Panc1 (cell line): ENCODE measurements around the gene ENDOG. TPM values are rescaled to one million over a fixed set of nuclear protein-coding genes. Genes with fewer than 3 reads are reported as not detected.

Experiments used
- ATAC-seq: fragments of 200-7000 bp; cut with Tn5 transposase; 2 replicates; pipeline ENCODE4 v1.9.1; 2020; ENCODE audit warnings: mild to moderate bottlenecking, moderate library complexity
- BruUV-seq: library from RNA; stranded (reverse); fragments of 400-500 nt; replicated peaks from 2 replicates; lab custom pipeline; 2021; lab: Mats Ljungman, UMichigan
- CTCF ChIA-PET: fragments of 300-600 bp; sonication (Branson Sonifier 250); formaldehyde crosslinking; loops from one replicate; lab custom pipeline; 2022; ENCODE audit warnings: antibody characterized with exemption; lab: Charles Lee
- POLR2A ChIA-PET: fragments of 300-600 bp; sonication (Branson Sonifier 250); formaldehyde crosslinking; loops from one replicate; lab custom pipeline; 2022; ENCODE audit warnings: antibody characterized with exemption; lab: Charles Lee
- DNase-seq: peaks from one replicate; pipeline ENCODE4 v3.0.0-alpha.2; 2010; ENCODE audit warnings: low read depth, low spot score
- H3K27ac ChIP-seq: 2 replicates; pipeline ENCODE4 v1.5.1; 2011; ENCODE audit warnings: mild to moderate bottlenecking, low read length, inconsistent platforms
- H3K27me3 ChIP-seq: fragments of 200-500 bp; sonication (Bioruptor generic); 2 replicates; pipeline ENCODE4 v1.6.0; 2014; ENCODE audit warnings: low read length, inconsistent platforms; ENCODE audit not compliant: control insufficient read depth, insufficient read depth
- H3K36me3 ChIP-seq: fragments of 200-500 bp; sonication (Bioruptor generic); 2 replicates; pipeline ENCODE4 v1.5.1; 2014; ENCODE audit warnings: inconsistent platforms, mild to moderate bottlenecking, low read length, moderate library complexity; ENCODE audit not compliant: control insufficient read depth, insufficient read depth
- H3K4me1 ChIP-seq: 2 replicates; pipeline ENCODE4 v1.5.1; 2011; ENCODE audit warnings: inconsistent platforms, mild to moderate bottlenecking, low read length, moderate library complexity; ENCODE audit not compliant: control insufficient read depth, insufficient read depth
- H3K4me3 ChIP-seq, 2 experiments: 2 replicates each; pipeline ENCODE4 v1.5.1; 2011 to 2012; ENCODE audit warnings: low read depth in 2 of 2, low read length in 2 of 2, mild to moderate bottlenecking in 2 of 2, inconsistent platforms in 1 of 2, moderate library complexity in 1 of 2
- H3K9me3 ChIP-seq: fragments of 200-500 bp; sonication (Bioruptor generic); 2 replicates; pipeline ENCODE4 v1.5.1; 2014; ENCODE audit warnings: low read depth, mild to moderate bottlenecking, inconsistent platforms, low read length, moderate library complexity; ENCODE audit not compliant: control insufficient read depth, insufficient read depth
- CTCF ChIP-seq: fragments of 450-650 bp; IDR thresholded peaks from 2 replicates; pipeline ENCODE4 v1.5.1; 2017; ENCODE audit warnings: mild to moderate bottlenecking
- POLR2AphosphoS5 ChIP-seq: IDR thresholded peaks from 2 replicates; pipeline ENCODE4 v1.6.1; 2012; ENCODE audit warnings: mild to moderate bottlenecking, low read depth, low read length, moderate library complexity
- SIN3A ChIP-seq: IDR thresholded peaks from 2 replicates; pipeline ENCODE4 v1.6.1; 2012; ENCODE audit warnings: low read depth, mild to moderate bottlenecking, low read length, moderate library complexity, borderline replicate concordance; ENCODE audit not compliant: insufficient read depth
- TCF7L2 ChIP-seq: IDR thresholded peaks from 2 replicates; pipeline ENCODE4 v1.6.1; 2011; ENCODE audit warnings: mild to moderate bottlenecking, low read depth, low read length, inconsistent platforms
- in situ Hi-C: cut with HindIII; loops from 2 replicates; pipeline ENCODE4 v1.10.0; 2016; ENCODE audit warnings: low sequenced_read_pairs, low pct_unique_long_range_greater_than_20kb
- intact Hi-C: fragments of 100-400 bp; cut with micrococcal nuclease; formaldehyde crosslinking; loops from one replicate; pipeline ENCODE4 v1.10.0; 2022; ENCODE audit not compliant: unreplicated experiment
- total RNA-seq: library from RNA; stranded (reverse); gene quantifications from one replicate; pipeline ENCODE4 v1.2.1, GENCODE V29; 2021; ENCODE audit not compliant: unreplicated experiment
- TF ChIP-seq, protein P1 (sequence below), 2 experiments: IDR thresholded peaks; 2 replicates each; pipeline ENCODE4 v1.6.1; 2011 to 2012; ENCODE audit warnings: low read depth in 2 of 2, control low read depth in 1 of 2, low read length in 1 of 2, mild to moderate bottlenecking in 1 of 2, moderate library complexity in 1 of 2; ENCODE audit not compliant: insufficient read depth in 1 of 2

Gene ENDOG
- total RNA-seq, 1 experiment from 2014 or later = 39.9 TPM

DNA sequence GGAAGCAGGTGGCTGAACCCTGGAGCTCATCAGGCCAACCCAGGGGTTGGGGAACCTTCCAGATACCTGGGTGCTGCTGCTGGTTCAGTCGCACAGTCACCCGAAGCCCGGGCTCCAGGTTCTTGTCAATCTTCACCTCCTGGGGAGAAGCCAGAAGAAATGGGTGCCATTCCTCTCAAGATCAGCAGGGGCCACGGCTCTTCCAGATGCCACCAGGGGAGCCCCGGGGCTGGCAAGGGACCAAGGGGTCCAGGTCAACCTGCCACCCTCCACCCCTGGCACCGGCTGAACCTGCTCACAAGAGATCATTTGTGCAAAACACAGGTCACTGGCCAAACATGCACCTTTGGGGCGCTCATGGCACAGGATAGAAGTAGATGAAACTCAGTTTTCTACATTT, 6.6 kb downstream of the ENDOG start:
- Histone ChIP-seq H3K27me3 (no peaks in the 10 kb centered on the region), H3K4me1 (peaks cover 4% of the 10 kb centered on the region; the same call in 1 of the 2 replicates), H3K4me3 (no peak overlapping the region), H3K36me3 (no peaks in the 10 kb centered on the region; the same call in 1 of the 2 replicates), H3K9me3 (no peaks in the 10 kb centered on the region), H3K27ac (no peak overlapping the region)
- TF ChIP-seq TCF7L2 (no peak), CTCF (no peak), POLR2AphosphoS5 (no peak), SIN3A (no peak)
- TF ChIP-seq, protein P1, sequence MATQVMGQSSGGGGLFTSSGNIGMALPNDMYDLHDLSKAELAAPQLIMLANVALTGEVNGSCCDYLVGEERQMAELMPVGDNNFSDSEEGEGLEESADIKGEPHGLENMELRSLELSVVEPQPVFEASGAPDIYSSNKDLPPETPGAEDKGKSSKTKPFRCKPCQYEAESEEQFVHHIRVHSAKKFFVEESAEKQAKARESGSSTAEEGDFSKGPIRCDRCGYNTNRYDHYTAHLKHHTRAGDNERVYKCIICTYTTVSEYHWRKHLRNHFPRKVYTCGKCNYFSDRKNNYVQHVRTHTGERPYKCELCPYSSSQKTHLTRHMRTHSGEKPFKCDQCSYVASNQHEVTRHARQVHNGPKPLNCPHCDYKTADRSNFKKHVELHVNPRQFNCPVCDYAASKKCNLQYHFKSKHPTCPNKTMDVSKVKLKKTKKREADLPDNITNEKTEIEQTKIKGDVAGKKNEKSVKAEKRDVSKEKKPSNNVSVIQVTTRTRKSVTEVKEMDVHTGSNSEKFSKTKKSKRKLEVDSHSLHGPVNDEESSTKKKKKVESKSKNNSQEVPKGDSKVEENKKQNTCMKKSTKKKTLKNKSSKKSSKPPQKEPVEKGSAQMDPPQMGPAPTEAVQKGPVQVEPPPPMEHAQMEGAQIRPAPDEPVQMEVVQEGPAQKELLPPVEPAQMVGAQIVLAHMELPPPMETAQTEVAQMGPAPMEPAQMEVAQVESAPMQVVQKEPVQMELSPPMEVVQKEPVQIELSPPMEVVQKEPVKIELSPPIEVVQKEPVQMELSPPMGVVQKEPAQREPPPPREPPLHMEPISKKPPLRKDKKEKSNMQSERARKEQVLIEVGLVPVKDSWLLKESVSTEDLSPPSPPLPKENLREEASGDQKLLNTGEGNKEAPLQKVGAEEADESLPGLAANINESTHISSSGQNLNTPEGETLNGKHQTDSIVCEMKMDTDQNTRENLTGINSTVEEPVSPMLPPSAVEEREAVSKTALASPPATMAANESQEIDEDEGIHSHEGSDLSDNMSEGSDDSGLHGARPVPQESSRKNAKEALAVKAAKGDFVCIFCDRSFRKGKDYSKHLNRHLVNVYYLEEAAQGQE (IDR thresholded peaks at IDR 0.05; ENCODE audit: insufficient read depth in 1 of 2, low read depth in 2 of 2, low read length in 1 of 2) = no peak
- DNase-seq (no peak), ATAC-seq (no peak)
- ChIA-PET POLR2A (no interaction called here), CTCF (interaction anchor here (0.8 kb wide), 1 partner anchor 971 kb away, joined by 3 read pairs; no protein-coding TSS in a partner anchor)
- in situ Hi-C loops (no loop called here), intact Hi-C loops (no loop called here)
- BruUV-seq = no TSS peak

DNA sequence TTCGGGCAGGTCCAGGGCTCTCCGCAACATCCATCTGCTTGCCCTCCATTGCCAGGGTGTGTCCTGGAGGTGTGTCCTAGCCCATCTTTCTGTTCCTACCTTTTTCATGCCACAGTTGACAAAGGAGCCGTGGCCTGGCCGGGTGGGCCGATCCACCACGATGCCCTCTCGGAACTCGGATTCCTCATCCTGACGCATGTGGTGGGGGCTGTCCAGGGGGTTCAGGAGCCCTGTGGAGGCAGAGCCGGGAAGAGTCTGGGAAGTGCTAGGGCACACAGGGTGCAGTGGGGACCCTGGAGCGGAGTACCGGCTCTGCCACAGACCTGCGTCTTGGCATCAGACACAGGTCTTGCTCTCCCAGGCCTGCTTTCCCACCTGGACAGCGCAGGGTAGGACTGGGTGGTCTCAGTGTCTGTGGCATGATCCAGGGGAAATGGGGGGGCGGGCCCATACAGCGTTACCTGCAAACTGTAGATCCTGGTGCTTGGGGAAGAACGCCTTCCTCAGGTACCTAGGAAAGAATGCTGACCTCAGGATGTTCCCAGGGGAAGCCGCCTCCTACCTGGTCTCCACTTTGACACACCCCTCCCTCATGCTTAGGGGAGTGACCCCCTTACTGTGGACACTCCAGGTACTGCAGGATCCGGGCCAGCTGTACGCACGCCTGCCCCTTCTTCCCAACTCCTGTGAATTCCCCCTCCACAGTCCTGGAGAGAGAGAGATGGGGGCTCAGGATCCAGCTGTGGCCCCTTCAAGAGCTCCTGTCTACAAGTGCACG, 7.8 kb downstream of the ENDOG start:
- H3K36me3 ChIP-seq = no peaks in the 10 kb centered on the region; the same call in 1 of the 2 replicates
- POLR2A ChIA-PET = no interaction called here
- no peaks in the 10 kb centered on the region for H3K9me3 ChIP-seq
- CTCF ChIA-PET = interaction anchor here (0.5 kb wide), 1 partner anchor 53 kb away, joined by 3 read pairs; no protein-coding TSS in a partner anchor
- intact Hi-C loops (no loop called here), in situ Hi-C loops (no loop called here)
- H3K27me3 ChIP-seq = no peaks in the 10 kb centered on the region
- ATAC-seq (no peak), DNase-seq (no peak)
- BruUV-seq = no TSS peak
- H3K27ac ChIP-seq = no peak overlapping the region
- TF ChIP-seq CTCF = no peak
- TF ChIP-seq, protein P1 (IDR thresholded peaks at IDR 0.05; ENCODE audit: insufficient read depth in 1 of 2, low read depth in 2 of 2, low read length in 1 of 2) = no peak
- TF ChIP-seq SIN3A = no peak
- TF ChIP-seq TCF7L2 = no peak
- no peak for TF ChIP-seq POLR2AphosphoS5
- peaks cover 4% of the 10 kb centered on the region; the same call in 1 of the 2 replicates for H3K4me1 ChIP-seq
- H3K4me3 ChIP-seq = no peak overlapping the region
